ENCODE measurements around the gene GRAMD1B. TPM values are rescaled to one million over a fixed set of nuclear protein-coding genes. Genes with fewer than 3 reads are reported as not detected.

Gene GRAMD1B
- total RNA-seq, 1 donor from 2014 or later: 8.5 TPM

DNA sequence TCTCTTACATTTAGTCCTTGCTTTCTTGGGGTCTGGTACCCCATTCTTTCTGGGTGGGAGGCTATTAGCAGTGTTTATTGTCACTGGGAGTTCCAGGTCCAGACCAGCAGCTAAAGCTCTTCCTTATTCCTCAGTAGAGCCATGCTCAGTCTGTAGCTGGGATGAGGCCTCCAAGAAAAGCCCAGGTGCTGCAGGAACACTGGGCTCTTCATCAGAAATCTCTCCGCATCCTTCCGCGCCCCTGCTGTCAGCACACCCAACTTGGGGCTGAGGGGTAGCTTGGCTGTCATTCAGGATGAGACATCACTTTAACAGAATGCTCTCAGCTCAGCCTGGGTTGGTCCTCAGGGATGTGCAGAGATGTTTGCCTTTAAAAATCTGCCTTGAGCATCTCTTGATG, 97.5 kb downstream of the GRAMD1B start:
- DNase-seq (ENCODE audit: low read depth, low spot score): no peak
- TF ChIP-seq, protein P1, sequence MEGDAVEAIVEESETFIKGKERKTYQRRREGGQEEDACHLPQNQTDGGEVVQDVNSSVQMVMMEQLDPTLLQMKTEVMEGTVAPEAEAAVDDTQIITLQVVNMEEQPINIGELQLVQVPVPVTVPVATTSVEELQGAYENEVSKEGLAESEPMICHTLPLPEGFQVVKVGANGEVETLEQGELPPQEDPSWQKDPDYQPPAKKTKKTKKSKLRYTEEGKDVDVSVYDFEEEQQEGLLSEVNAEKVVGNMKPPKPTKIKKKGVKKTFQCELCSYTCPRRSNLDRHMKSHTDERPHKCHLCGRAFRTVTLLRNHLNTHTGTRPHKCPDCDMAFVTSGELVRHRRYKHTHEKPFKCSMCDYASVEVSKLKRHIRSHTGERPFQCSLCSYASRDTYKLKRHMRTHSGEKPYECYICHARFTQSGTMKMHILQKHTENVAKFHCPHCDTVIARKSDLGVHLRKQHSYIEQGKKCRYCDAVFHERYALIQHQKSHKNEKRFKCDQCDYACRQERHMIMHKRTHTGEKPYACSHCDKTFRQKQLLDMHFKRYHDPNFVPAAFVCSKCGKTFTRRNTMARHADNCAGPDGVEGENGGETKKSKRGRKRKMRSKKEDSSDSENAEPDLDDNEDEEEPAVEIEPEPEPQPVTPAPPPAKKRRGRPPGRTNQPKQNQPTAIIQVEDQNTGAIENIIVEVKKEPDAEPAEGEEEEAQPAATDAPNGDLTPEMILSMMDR (conservative IDR thresholded peaks at IDR 0.05): no peak
- peaks cover 14% of the 10 kb centered on the region for H3K4me1 Mint-ChIP-seq
- no peaks in the 10 kb centered on the region for H3K27me3 Mint-ChIP-seq (ENCODE audit: low read depth)
- H3K36me3 Mint-ChIP-seq (ENCODE audit: low read depth): no peaks in the 10 kb centered on the region
- no peaks in the 10 kb centered on the region for H3K9me3 Mint-ChIP-seq
- H3K4me3 Mint-ChIP-seq: no peak overlapping the region
- H3K27ac Mint-ChIP-seq (ENCODE audit: unreplicated experiment): no peak overlapping the region

DNA sequence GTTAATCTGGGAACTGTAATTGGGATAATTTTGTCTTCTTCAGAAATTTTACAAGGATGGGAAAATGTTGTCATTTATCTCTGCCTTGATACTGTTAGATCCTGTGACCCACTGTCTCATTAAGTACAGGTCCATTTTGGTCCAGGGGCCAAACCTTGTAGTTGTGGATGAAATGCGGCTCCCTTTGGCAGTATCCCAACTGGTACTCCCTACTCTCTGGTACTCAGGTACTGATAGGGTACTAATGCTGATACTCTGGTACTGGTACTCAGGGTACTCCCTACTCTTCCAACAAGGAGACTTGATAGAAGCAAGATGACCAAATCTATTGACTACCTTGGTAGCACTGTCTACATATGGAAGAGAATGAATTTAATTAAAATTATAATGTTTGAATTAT, 97.9 kb downstream of the GRAMD1B start:
- DNase-seq (ENCODE audit: low read depth, low spot score): no peak
- TF ChIP-seq, protein P1 (conservative IDR thresholded peaks at IDR 0.05): no peak
- Mint-ChIP-seq H3K27me3 (ENCODE audit: low read depth) (no peaks in the 10 kb centered on the region), H3K36me3 (ENCODE audit: low read depth) (no peaks in the 10 kb centered on the region), H3K9me3 (no peaks in the 10 kb centered on the region), H3K27ac (ENCODE audit: unreplicated experiment) (no peak overlapping the region), H3K4me3 (no peak overlapping the region), H3K4me1 (peaks cover 14% of the 10 kb centered on the region)

DNA sequence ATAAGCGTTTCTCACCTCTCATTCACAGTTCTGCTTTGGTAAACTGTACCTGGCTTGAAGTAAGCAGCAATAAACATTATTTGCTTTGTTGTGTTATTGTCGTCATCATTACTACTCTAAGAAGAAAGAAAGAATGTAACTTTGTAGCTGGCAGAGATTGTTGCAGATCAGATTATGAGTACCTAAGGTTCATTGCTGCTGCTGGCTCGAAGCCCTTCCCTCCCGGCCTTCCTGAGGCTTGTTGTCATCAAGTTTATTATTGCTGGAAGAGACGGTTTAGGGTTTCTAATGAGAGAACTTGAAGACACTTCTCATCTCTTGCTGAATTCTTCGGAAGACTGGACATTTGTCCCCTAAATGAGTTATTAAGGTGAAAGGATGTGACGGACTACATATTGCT, 101.3 kb downstream of the GRAMD1B start:
- TF ChIP-seq, protein P1 (conservative IDR thresholded peaks at IDR 0.05): no peak
- Mint-ChIP-seq H3K4me3 (no peak overlapping the region), H3K4me1 (no peaks in the 10 kb centered on the region), H3K36me3 (ENCODE audit: low read depth) (no peaks in the 10 kb centered on the region), H3K27me3 (ENCODE audit: low read depth) (no peaks in the 10 kb centered on the region), H3K9me3 (no peaks in the 10 kb centered on the region), H3K27ac (ENCODE audit: unreplicated experiment) (no peak overlapping the region)
- DNase-seq (ENCODE audit: low read depth, low spot score): no peak

DNA sequence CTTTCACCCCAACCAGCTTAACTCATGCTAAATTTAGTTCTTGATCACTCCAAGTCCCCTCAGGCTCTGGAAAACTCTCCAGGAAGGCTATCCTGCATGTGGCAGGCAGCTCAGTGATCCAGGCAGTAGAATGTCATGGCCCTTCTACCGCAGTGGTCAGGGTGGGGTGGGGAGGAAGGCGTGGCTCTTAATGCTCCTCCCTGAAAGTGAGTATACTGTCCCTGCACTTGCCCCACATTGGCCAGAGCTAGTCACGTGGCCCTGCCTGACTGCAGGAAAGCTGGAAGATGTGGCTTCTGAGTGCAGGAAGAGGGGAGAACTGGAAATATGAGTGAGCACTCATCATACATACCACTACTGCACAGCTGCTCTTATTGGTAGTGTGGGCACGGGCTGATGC, 102.1 kb downstream of the GRAMD1B start:
- no peak overlapping the region for H3K27ac Mint-ChIP-seq (ENCODE audit: unreplicated experiment)
- TF ChIP-seq, protein P1 (conservative IDR thresholded peaks at IDR 0.05): no peak
- no peaks in the 10 kb centered on the region for H3K36me3 Mint-ChIP-seq (ENCODE audit: low read depth)
- no peaks in the 10 kb centered on the region for H3K9me3 Mint-ChIP-seq
- DNase-seq (ENCODE audit: low read depth, low spot score): no peak
- H3K27me3 Mint-ChIP-seq (ENCODE audit: low read depth): no peaks in the 10 kb centered on the region
- no peak overlapping the region for H3K4me3 Mint-ChIP-seq
- peaks cover 6% of the 10 kb centered on the region for H3K4me1 Mint-ChIP-seq

DNA sequence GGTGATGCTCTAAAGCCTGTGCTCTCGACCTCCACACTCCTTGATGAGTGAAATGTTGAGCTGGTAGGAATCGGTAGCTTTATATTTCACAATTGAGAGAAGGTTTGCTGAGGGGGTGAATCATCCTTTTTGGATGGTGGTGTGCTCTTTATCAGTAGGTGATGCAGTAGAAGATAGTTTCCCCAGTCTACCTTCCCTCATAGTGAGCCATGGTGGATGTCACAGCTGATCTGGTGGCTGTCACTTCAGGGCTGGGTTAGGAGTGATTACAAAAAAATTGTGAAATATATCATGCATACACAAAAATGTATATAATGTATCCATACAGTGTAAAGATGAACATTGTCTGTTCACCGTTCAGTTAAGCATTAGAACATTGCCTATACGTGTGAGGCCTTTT, 105.3 kb downstream of the GRAMD1B start:
- H3K36me3 Mint-ChIP-seq (ENCODE audit: low read depth): no peaks in the 10 kb centered on the region
- no peaks in the 10 kb centered on the region for H3K27me3 Mint-ChIP-seq (ENCODE audit: low read depth)
- peaks cover 9% of the 10 kb centered on the region for H3K4me1 Mint-ChIP-seq
- H3K9me3 Mint-ChIP-seq: no peaks in the 10 kb centered on the region
- TF ChIP-seq, protein P1 (conservative IDR thresholded peaks at IDR 0.05): no peak
- no peak for DNase-seq (ENCODE audit: low read depth, low spot score)
- no peak overlapping the region for H3K27ac Mint-ChIP-seq (ENCODE audit: unreplicated experiment)
- H3K4me3 Mint-ChIP-seq: no peak overlapping the region
